Loucy (cell line): ENCODE data around the gene PDE10A.

ENCODE experiments used
- H2AFZ ChIP-seq: fragments of 200-600 bp; sonication (generic); 2 replicates; pipeline ENCODE4 v1.6.0; 2016; ENCODE audit warnings: antibody characterized with exemption, mild to moderate bottlenecking, low read length, moderate library complexity
- H3F3A ChIP-seq: fragments of 200-600 bp; 2 replicates; pipeline ENCODE4 v1.6.0; 2016; ENCODE audit warnings: antibody characterized with exemption, low read depth, mild to moderate bottlenecking
- H3K27me3 ChIP-seq: fragments of 200-600 bp; sonication (generic); 2 replicates; pipeline ENCODE4 v1.6.1; 2014; ENCODE audit warnings: low read length, mild to moderate bottlenecking; ENCODE audit not compliant: insufficient read depth, poor library complexity, severe bottlenecking
- H3K36me3 ChIP-seq: fragments of 200-600 bp; sonication (generic); 2 replicates; pipeline ENCODE4 v1.6.1; 2016; ENCODE audit warnings: low read length; ENCODE audit not compliant: insufficient read depth
- H3K4me1 ChIP-seq: fragments of 200-600 bp; sonication (generic); 2 replicates; pipeline ENCODE4 v1.5.1; 2014; ENCODE audit warnings: low read length, mild to moderate bottlenecking; ENCODE audit not compliant: insufficient read depth, poor library complexity, severe bottlenecking
- H3K4me2 ChIP-seq: fragments of 200-600 bp; sonication (generic); 2 replicates; pipeline ENCODE4 v1.6.0; 2014; ENCODE audit warnings: antibody characterized with exemption, low read length, low read depth, mild to moderate bottlenecking; ENCODE audit not compliant: poor library complexity, severe bottlenecking
- H3K4me3 ChIP-seq: fragments of 200-600 bp; sonication (generic); 2 replicates; pipeline ENCODE4 v1.5.1; 2014; ENCODE audit warnings: low read length, mild to moderate bottlenecking, mixed read lengths; ENCODE audit not compliant: poor library complexity, severe bottlenecking
- H3K79me2 ChIP-seq: fragments of 200-600 bp; sonication (generic); 2 replicates; pipeline ENCODE4 v1.6.1; 2014; ENCODE audit warnings: low read length; ENCODE audit not compliant: insufficient read depth
- H3K9ac ChIP-seq: fragments of 200-600 bp; sonication (generic); 2 replicates; pipeline ENCODE4 v1.6.0; 2014; ENCODE audit warnings: mild to moderate bottlenecking, low read depth, low read length, moderate library complexity; ENCODE audit not compliant: poor library complexity, severe bottlenecking
- H3K9me2 ChIP-seq: fragments of 200-600 bp; sonication (generic); replicated peaks from 2 replicates; pipeline ENCODE4 v1.6.1; 2016; ENCODE audit warnings: low read depth, low read length, mixed read lengths
- H3K9me3 ChIP-seq: fragments of 200-600 bp; sonication (generic); 2 replicates; pipeline ENCODE4 v1.6.1; 2014; ENCODE audit warnings: mild to moderate bottlenecking, antibody characterized with exemption, low read length, low read depth; ENCODE audit not compliant: insufficient read depth
- H4K20me1 ChIP-seq: fragments of 200-600 bp; sonication (generic); 2 replicates; pipeline ENCODE4 v1.6.0; 2014; ENCODE audit warnings: antibody characterized with exemption, low read length, mild to moderate bottlenecking; ENCODE audit not compliant: insufficient read depth, poor library complexity, severe bottlenecking
- EZH2phosphoT487 ChIP-seq: fragments of 200-600 bp; IDR thresholded peaks from 2 replicates; pipeline ENCODE4 v1.6.1; 2018; ENCODE audit warnings: antibody characterized with exemption, mild to moderate bottlenecking, moderate library complexity, borderline replicate concordance
- TF ChIP-seq, protein P1 (sequence below): fragments of 200-600 bp; sonication (generic); conservative IDR thresholded peaks from 2 replicates; pipeline ENCODE4 v1.5.1; 2014; ENCODE audit warnings: mild to moderate bottlenecking, antibody characterized with exemption, low read length

PDE10A gene

DNA sequence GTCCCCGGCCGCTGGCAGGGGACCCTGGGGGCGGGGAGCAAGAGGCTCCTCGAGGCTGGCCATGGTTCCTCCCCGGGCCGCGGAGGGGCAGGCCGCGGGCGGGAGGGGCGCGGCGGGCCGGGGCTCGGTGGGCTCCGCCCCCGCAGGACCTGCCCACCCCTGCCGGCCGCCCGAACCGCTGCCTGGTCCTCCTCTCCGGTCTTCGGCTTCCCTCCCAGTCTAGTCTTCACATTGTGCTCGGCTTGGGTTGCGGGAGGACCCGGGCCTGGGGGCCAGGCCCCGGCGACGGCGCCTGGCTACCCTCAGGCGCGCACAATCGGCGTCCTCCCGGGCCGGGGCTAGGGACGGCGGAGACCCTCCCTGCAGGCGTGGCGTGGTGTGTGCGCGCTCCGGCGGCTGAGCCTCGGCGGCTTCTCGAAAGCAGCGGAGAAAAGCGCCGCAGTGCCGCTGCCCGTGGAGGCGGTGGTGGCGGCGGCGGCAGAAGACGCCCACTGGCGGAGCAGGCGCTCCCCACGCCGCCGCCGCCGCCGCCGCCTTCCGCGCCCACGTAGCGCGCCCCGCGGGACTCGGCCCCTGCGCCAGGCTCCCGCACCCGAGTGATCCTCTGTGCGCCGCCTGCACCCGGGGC lies at the start of gene PDE10A:
PDE10A (minus strand) TSS at position 493 of the 628 bp plus-strand sequence; CDS start at position 63, 430 bp downstream.
- Histone ChIP-seq H3K4me2 (no peak within 1 kb of the TSS), H3K9me3 (no peaks in the 10 kb centered on the region), H4K20me1 (no peaks in the 10 kb centered on the region), H3K4me1 (no peaks in the 10 kb centered on the region), H3F3A (no peaks in the 10 kb centered on the region), H3K9me2 (no peaks in the 10 kb centered on the region), H3K4me3 (no peak within 1 kb of the TSS), H3K79me2 (no peaks in the 10 kb centered on the region), H3K36me3 (no peaks in the 10 kb centered on the region), H3K27me3 (no peaks in the 10 kb centered on the region), H2AFZ (no peak within 1 kb of the TSS), H3K9ac (no peak within 1 kb of the TSS)
- TF ChIP-seq EZH2phosphoT487 = no peak
- TF ChIP-seq, protein P1, sequence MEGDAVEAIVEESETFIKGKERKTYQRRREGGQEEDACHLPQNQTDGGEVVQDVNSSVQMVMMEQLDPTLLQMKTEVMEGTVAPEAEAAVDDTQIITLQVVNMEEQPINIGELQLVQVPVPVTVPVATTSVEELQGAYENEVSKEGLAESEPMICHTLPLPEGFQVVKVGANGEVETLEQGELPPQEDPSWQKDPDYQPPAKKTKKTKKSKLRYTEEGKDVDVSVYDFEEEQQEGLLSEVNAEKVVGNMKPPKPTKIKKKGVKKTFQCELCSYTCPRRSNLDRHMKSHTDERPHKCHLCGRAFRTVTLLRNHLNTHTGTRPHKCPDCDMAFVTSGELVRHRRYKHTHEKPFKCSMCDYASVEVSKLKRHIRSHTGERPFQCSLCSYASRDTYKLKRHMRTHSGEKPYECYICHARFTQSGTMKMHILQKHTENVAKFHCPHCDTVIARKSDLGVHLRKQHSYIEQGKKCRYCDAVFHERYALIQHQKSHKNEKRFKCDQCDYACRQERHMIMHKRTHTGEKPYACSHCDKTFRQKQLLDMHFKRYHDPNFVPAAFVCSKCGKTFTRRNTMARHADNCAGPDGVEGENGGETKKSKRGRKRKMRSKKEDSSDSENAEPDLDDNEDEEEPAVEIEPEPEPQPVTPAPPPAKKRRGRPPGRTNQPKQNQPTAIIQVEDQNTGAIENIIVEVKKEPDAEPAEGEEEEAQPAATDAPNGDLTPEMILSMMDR = no peak

DNA sequence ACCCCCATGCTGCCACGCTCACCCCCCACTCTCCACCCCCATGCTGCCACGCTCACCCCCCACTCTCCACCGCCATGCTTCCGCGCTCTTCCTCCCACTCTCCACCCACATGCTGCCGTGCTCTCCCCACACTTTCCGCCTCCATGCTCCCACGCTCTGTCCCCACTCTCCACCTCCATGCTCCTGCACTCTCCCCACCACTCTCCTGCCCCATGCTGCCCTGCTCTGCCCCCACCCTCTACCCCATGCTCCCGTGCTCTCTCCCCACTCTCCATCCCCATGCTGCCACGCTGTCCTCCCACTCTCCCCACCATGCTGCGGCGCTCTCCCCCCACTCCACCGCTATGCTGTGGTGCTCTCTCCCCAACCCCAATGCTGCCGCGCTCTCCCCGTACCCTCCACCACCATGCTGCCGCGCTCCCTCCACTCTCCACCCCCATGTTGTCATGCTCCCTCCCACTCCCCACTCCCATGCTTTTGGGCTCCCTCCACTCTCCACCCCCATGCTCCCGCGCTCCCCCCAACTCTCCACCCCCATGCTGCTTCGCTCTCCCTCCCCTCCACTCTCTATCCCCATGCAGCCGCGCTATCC lies 46.0 kb upstream of the PDE10A start:
- no peak overlapping the region for H3K9ac ChIP-seq
- H3K4me2 ChIP-seq = no peak overlapping the region
- H4K20me1 ChIP-seq = no peaks in the 10 kb centered on the region
- no peak overlapping the region for H2AFZ ChIP-seq
- H3K27me3 ChIP-seq = no peaks in the 10 kb centered on the region
- no peaks in the 10 kb centered on the region for H3K4me1 ChIP-seq
- H3K4me3 ChIP-seq = no peak overlapping the region
- no peaks in the 10 kb centered on the region for H3K79me2 ChIP-seq
- H3K36me3 ChIP-seq = no peaks in the 10 kb centered on the region
- H3K9me2 ChIP-seq = no peaks in the 10 kb centered on the region
- H3F3A ChIP-seq = no peaks in the 10 kb centered on the region
- TF ChIP-seq, protein P1 = no peak
- H3K9me3 ChIP-seq = no peaks in the 10 kb centered on the region; the same call in 1 of the 2 replicates

DNA sequence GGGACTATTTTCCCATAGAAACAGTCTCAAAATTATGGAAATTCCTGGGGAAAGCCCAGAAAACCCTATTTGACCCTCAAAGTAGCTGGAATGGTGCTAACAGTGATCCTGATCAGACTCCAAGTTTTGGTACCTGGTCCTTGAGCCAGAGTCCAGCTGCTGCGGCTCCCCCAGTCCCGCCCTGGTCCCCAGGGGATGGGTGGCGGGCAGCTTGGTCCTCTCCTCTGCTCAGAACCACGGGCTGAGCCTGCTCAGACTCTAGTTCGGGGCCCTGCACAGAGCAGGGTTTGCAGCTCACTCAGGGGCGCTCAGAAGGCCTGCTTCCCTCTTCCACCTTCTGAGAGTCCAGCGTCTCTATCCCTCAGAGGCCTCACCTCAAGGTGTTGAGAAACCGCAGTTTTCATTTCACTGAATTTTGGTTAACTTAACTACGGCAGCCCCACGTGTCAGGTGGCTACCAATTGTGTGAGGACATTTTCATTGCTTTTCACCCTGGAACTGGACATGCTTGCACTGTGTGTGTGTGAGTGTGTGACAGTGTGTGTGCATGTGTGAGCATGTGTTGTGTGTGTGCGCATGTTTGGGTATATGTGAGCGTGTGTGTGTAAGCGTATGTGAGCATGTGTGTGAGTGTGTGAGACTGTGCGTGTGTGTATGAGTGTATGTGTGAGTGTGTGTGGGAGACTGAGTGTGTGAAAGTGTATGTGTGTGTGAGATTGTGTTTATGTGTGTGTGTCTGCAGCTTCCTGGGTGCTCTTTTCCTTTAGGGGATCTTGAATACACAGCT lies 44.2 kb upstream of the PDE10A start:
- Histone ChIP-seq H3K4me3 (no peak overlapping the region), H4K20me1 (no peaks in the 10 kb centered on the region), H3F3A (no peaks in the 10 kb centered on the region), H2AFZ (no peak overlapping the region), H3K9ac (no peak overlapping the region), H3K36me3 (no peaks in the 10 kb centered on the region), H3K4me2 (no peak overlapping the region), H3K9me3 (no peaks in the 10 kb centered on the region; the same call in 1 of the 2 replicates), H3K9me2 (no peaks in the 10 kb centered on the region), H3K27me3 (no peaks in the 10 kb centered on the region), H3K4me1 (no peaks in the 10 kb centered on the region), H3K79me2 (no peaks in the 10 kb centered on the region)
- no peak for TF ChIP-seq EZH2phosphoT487
- TF ChIP-seq, protein P1 = no peak
